K562 (cell line): ENCODE results near the gene PTPRT.

ENCODE experiments used
- ATF3 ChIP-seq, 2 experiments: fragments of 450-650 bp in 1 of 2; sonication (generic) in 1 of 2; formaldehyde crosslinking in 1 of 2; IDR thresholded peaks in 1 of 2; conservative IDR thresholded peaks in 1 of 2; 2 replicates each; pipeline versions ENCODE4 v1.6.1 to v1.8.1; 2016 to 2023; ENCODE audit warnings: mild to moderate bottlenecking in 2 of 2, moderate library complexity in 2 of 2, inconsistent platforms in 1 of 2, missing genetic modification reagents in 1 of 2
- HBP1 ChIP-seq: fragments of 450-650 bp; formaldehyde crosslinking; IDR thresholded peaks from 2 replicates; pipeline ENCODE4 v1.4.0; 2022; ENCODE audit warnings: missing genetic modification characterization
- HCFC1 ChIP-seq: IDR thresholded peaks from 2 replicates; pipeline ENCODE4 v1.6.1; 2012; ENCODE audit warnings: low read depth, low read length, improper control_type of control experiment
- HDGF ChIP-seq: fragments of 450-650 bp; IDR thresholded peaks from 2 replicates; pipeline ENCODE4 v1.6.1; 2016
- MAX ChIP-seq: sonication (generic); formaldehyde crosslinking; IDR thresholded peaks from 2 replicates; pipeline ENCODE4 v1.9.0; 2022; ENCODE audit warnings: mild to moderate bottlenecking, missing genetic modification reagents
- PHF8 ChIP-seq: fragments of 200-600 bp; sonication (generic); IDR thresholded peaks from 2 replicates; pipeline ENCODE4 v1.6.1; 2012; ENCODE audit warnings: mixed run types, mild to moderate bottlenecking, inconsistent platforms, low read length, moderate library complexity, borderline replicate concordance
- POLR2A ChIP-seq: fragments of 450-650 bp; conservative IDR thresholded peaks from 2 replicates; pipeline ENCODE4 v1.6.1; 2016
- TAF1 ChIP-seq: IDR thresholded peaks from 2 replicates; pipeline ENCODE4 v1.6.1; 2011; ENCODE audit warnings: mild to moderate bottlenecking, low read length, moderate library complexity; ENCODE audit not compliant: insufficient read depth, control insufficient read depth, severe bottlenecking; ENCODE audit errors: extremely low read depth
- YY1 ChIP-seq, 3 experiments: IDR thresholded peaks; 2 replicates each; pipeline ENCODE4 v1.6.1; 2011; ENCODE audit warnings: low read length in 2 of 3, mild to moderate bottlenecking in 2 of 3, moderate library complexity in 2 of 3, borderline replicate concordance in 1 of 3, control low read depth in 1 of 3, low read depth in 1 of 3; ENCODE audit not compliant: insufficient read depth in 3 of 3, insufficient replicate concordance in 2 of 3, control insufficient read depth in 1 of 3, insufficient read length in 1 of 3; ENCODE audit errors: extremely low read depth in 1 of 3
- ZKSCAN1 ChIP-seq: fragments of 150-350 bp; IDR thresholded peaks from 2 replicates; pipeline ENCODE4 v1.6.1; 2016; ENCODE audit warnings: low read depth, low read length
- ZNF274 ChIP-seq: IDR thresholded peaks from 2 replicates; pipeline ENCODE4 v1.6.1; 2011; ENCODE audit warnings: low read depth, mild to moderate bottlenecking, low read length, moderate library complexity, borderline replicate concordance
- ZNF318 ChIP-seq, 2 experiments: fragments of 450-650 bp; IDR thresholded peaks; 2 replicates each; pipeline ENCODE4 v1.6.1; 2016; ENCODE audit warnings: mild to moderate bottlenecking in 2 of 2, borderline replicate concordance in 1 of 2, low read depth in 1 of 2, moderate library complexity in 1 of 2
- ZNF655 ChIP-seq: fragments of 250-450 bp; sonication (Bioruptor Pico); IDR thresholded peaks from 2 replicates; pipeline ENCODE4 v1.5.0; 2021
- ZNF764 ChIP-seq: fragments of 250-450 bp; sonication (Bioruptor Pico); IDR thresholded peaks from 2 replicates; pipeline ENCODE4 v1.4.0; 2020; ENCODE audit warnings: low read depth, mild to moderate bottlenecking, moderate library complexity

GRCh38 chr20:42338294-42339201, 851.2 kb downstream of the PTPRT start:
- TF ChIP-seq POLR2A (no peak), TAF1 (no peak), HBP1 (CRISPR knock-in tag) (no peak), ZNF274 (no peak), ZKSCAN1 (no peak), MAX (CRISPR knock-in tag) (no peak), HCFC1 (no peak), ZNF655 (CRISPR knock-in tag) (no peak), ZNF318 (IDR thresholded peaks at IDR 0.05; ENCODE audit: borderline replicate concordance in 1 of 2, low read depth in 1 of 2) (no peak), HDGF (no peak), ATF3 (IDR thresholded peaks at IDR 0.05) (no peak), ATF3 (CRISPR knock-in tag; conservative IDR thresholded peaks at IDR 0.05) (no peak), ZNF764 (CRISPR knock-in tag) (no peak), YY1 (IDR thresholded peaks at IDR 0.05; ENCODE audit: borderline replicate concordance in 1 of 3, control insufficient read depth in 1 of 3, extremely low read depth in 1 of 3, insufficient read depth in 3 of 3, insufficient read length in 1 of 3, insufficient replicate concordance in 2 of 3, low read depth in 1 of 3, low read length in 2 of 3) (no peak), PHF8 (no peak)
